GM20000 (cell line): ENCODE data around the gene MYMK.

Experiments used
- DNase-seq: peaks from one replicate; pipeline ENCODE4 v3.0.0; 2012; ENCODE audit warnings: low spot score
- CTCF ChIP-seq: IDR thresholded peaks from 2 replicates; pipeline ENCODE4 v1.5.1; 2012; ENCODE audit warnings: mild to moderate bottlenecking, control low read depth; ENCODE audit errors: extremely low read depth, missing control alignments

Gene MYMK

GRCh38 chr9:133524679-133525228 lies at the start of gene MYMK:
Gene MYMK (minus strand): TSS chr9:133524959. CDS start chr9:133524844, 115 bp downstream.
- DNase-seq, result no peak
- no peak for TF ChIP-seq CTCF

GRCh38 chr9:133573791-133574515 lies 49.2 kb upstream of the MYMK start:
- no peak for TF ChIP-seq CTCF
- DNase-seq, result no peak

- TF ChIP-seq CTCF, result no peak
- DNase-seq, result no peak
Observed at GRCh38 chr9:133572821-133573361, 48.1 kb upstream of the MYMK start.

GRCh38 chr9:133571896-133572595 lies 47.3 kb upstream of the MYMK start:
- no peak for DNase-seq
- no peak for TF ChIP-seq CTCF

GRCh38 chr9:133571391-133571890 lies 46.7 kb upstream of the MYMK start:
- no peak for DNase-seq

GRCh38 chr9:133570691-133571080 lies 45.9 kb upstream of the MYMK start:
- no peak for DNase-seq
- no peak for TF ChIP-seq CTCF

More at GRCh38 chr9:133571391-133571890, 46.7 kb upstream of the MYMK start:
- TF ChIP-seq CTCF, result no peak
